IPS-11a (cell line): ENCODE measurements around the gene ABCG1.

Experiments
- H3K4me3 ChIP-seq: one replicate; pipeline ENCODE4 v1.5.1; 2013; ENCODE audit warnings: low read depth, low read length, control low read depth

The ABCG1 gene

DNA sequence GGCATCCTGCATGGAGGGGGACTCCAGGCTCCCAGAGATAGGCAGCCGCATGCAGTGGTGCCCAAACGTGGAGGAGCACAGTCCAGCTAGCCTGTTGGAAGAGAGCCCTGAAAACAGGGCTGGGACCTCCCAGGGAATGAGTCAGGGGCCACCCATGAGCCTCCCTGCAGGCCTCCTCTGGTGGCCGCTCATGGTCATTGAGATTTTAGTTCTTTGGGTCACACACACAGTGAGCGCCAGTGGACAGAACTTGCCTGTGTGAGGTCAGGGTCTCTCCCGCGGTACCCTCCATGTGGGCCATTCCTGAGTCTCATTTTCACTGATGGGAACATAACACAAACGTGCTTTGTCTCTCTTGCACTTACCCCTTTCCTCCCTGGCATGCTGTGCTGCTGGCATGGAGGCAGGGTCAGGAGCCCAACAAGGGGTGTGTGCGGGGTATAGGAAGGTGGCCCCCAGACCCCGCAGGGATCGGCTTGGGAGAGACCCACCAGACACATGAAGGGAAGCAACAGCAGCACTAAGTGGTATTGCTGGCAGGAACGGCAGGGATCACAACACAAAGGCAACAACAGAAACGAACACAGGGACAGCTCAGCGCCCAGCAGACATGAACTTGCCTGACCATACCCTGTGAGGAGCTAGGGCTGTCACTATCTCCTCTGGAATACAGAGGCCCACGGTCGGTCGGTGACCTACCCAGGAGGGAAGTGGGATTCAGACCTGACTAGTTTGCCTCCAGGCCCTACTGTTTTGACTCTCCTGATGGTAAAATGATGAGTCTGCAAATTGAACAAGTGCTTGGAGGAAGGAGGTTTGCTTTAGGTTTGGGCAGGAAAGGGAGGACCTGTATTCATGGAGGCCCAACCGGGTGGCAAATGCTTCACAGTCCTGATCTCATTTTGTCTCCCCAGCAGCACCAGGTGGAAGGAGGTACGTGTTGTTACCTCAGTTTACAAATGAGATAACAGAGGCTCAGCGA is 31.8 kb downstream of the ABCG1 start:
- no peak overlapping the region for H3K4me3 ChIP-seq

GRCh38 chr21:42251654-42252324 is 32.8 kb downstream of the ABCG1 start:
- no peak overlapping the region for H3K4me3 ChIP-seq

GRCh38 chr21:42252325-42252654 is 33.4 kb downstream of the ABCG1 start:
- no peak overlapping the region for H3K4me3 ChIP-seq

GRCh38 chr21:42252778-42253340 is 33.9 kb downstream of the ABCG1 start:
- no peak overlapping the region for H3K4me3 ChIP-seq

DNA sequence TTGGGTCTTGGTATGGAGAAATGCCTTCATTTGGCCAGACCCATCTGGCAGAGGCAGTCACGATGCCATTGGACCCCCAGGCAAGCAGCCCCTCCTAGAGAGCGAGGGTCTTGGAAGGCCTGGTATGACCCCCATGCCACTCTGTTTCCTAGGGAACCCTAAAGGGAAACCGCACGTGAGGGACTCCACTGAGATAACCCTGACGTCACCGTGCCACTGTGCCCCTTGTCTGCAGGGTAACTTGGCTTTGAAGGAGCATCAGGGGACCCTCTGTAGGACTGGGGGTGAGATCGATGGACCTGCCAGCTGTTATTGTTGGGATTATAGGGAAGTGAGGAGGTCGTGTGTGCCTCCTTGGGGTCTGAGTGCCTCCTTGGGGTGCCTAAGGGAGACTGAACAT is 34.5 kb downstream of the ABCG1 start:
- no peak overlapping the region for H3K4me3 ChIP-seq

GRCh38 chr21:42254083-42254482 is 35.1 kb downstream of the ABCG1 start:
- H3K4me3 ChIP-seq: no peak overlapping the region

GRCh38 chr21:42254651-42255601 is 36.0 kb downstream of the ABCG1 start:
- H3K4me3 ChIP-seq: no peak overlapping the region

GRCh38 chr21:42255825-42256224 is 36.9 kb downstream of the ABCG1 start:
- H3K4me3 ChIP-seq: no peak overlapping the region

- no peak overlapping the region for H3K4me3 ChIP-seq
Observed at GRCh38 chr21:42256316-42256715, 37.4 kb downstream of the ABCG1 start.

DNA sequence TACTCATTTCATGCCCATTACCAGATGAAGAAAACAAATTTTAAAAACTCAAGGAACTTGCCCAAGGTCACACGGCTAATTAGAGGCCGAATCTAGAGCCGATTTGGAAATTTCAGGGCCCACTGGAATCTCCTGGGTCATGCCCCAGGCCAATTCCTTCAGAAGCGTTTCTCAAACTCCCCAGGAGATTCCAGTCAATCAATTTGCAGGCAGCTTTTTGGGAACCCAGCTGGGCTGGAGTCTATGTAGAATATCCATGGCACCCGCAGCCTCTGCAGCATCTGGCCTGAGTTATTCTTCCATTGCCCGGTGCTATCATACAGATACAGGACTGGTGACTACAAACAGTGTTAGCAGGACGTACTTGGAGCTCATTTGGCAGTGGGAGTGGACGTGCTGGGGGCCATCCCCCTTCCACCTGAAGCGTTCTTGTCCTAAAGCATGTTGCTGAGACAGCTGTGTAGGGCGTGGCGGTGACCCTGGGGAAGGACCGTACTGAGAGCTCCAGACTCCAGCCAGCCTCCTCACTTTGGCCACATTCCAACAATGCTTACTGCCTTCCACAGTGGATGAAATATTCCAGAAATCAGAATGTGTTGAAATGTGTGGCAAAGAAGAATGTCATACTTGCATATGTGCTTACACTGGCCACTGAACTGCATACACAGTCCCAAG is 38.3 kb downstream of the ABCG1 start:
- no peak overlapping the region for H3K4me3 ChIP-seq

GRCh38 chr21:42258150-42258884 is 39.4 kb downstream of the ABCG1 start:
- no peak overlapping the region for H3K4me3 ChIP-seq

DNA sequence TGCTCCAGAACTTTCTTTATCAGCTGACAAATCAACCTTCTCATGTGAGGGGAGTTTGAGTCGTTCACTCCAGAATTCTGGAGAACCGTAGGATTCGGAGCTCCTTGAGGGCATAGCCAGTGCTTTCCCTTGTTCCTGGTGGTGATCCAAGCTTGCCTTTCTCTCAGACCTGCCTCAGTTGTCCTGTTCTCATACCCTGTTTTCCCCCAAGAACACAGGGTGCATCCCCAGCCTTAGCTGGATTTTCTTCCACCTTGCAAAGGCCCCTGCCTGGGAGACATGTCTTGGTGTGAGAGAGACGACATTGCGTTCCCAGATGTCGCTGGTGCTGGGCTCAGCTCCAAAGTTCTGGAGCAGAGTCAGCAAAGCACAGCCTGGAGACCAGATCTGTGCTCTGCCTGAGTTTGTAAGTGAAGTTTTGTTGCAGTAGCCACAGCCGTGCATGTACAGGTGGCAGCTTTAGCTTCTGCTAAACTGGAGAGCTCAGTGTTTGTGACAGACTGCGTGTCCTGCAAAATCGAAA is 40.0 kb downstream of the ABCG1 start:
- no peak overlapping the region for H3K4me3 ChIP-seq

- no peak overlapping the region for H3K4me3 ChIP-seq
Observed at GRCh38 chr21:42260121-42260520, 41.2 kb downstream of the ABCG1 start.

- no peak overlapping the region for H3K4me3 ChIP-seq
Observed at GRCh38 chr21:42261829-42262200, 42.9 kb downstream of the ABCG1 start.

GRCh38 chr21:42262831-42263231 is 43.9 kb downstream of the ABCG1 start:
- no peak overlapping the region for H3K4me3 ChIP-seq

DNA sequence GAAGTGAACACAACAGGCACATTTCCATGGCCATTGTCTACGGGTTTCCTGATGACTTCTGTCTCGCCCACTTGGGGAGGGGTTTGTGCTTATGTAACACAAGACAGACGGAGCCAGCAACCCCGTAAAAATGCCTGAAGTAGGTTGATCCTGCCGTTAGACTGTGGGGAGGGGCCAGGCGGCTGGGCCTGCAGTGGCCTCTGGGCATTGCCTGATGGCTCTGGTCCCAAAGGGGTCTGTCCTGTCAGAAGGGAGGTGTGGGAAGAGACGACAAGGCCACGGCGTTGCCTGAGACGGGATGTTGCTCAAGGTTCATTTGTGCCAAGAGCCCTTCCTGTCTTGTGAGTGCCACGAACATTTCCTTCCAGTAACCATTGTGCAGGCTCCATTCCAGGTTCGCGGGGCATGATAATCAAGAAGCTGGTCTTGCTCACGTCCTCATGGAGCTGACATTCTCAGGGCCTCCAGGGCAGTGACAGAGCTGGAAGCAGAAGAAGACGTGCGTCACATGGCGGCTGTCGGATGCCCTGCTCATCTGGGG is 44.7 kb downstream of the ABCG1 start:
- H3K4me3 ChIP-seq: no peak overlapping the region

DNA sequence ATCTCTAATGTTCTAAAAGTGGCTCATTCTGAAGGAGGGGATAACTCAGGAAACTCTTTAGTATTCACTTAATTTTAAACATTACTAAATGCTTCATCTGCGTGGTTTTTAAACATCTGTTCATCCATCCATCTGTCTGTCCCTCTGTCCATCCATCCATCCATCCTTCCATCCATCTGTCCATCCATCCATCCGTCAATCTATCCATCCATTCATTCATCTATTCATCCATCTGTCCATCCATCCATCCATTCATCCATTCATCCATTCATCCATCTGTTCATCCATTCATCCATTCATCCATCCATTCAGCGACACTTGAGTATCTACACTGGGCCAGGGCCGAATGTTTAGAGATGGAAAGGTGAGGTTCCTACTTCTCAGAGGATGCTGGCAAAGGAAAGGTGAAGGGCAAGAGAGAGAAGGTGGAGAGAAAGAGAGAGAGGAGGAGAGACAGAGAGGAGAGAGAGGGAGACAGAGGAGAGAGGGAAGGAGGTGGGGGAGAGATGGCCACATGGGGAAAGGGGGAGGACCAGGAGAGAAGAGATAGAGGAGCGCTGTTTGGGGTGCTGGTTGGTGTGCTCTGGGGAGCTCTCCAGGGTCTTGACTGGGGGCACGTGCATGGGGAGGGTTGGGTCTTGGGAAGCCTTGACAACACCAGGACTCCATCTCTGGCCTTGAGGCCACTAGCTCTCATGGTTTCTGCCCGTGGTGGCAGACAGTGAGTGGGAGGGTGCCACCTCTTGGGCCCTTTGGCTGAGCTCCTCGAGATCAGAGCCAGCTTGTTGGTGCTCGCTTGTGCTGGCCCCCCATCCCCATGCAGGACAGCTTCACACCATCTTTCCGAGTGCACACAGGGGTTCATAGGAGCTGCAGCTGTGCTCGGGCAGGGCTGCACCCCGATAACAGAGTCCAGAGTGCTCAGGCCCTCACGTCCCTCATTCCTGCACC is 45.6 kb downstream of the ABCG1 start:
- H3K4me3 ChIP-seq: no peak overlapping the region

DNA sequence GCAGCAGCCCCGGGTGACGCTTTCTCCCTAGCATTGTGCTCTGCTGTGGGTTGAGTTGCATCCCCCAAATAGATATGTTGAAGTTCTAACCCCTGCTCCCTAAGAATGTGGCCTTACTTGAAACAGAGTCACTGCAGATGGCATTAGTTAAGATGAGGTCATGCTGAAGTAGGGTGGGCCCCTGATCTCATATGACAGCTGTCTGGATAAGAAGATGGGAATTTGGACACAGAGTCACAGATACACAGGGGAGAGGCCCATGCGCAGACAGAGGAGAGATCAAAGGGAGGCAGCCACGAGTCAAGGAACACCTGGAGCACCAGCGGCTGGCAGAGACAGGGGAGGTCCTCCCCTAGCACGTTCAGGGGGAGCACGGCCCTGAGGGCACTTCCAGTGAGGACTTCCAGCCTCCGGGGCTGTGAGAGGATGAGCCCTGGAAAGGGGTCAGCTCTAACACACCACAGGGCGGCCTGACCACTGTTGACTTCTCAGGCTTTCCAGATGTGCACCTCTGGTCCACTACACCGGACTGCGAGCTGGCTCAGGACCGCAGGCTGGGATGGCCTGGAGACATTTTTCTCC is 46.4 kb downstream of the ABCG1 start:
- no peak overlapping the region for H3K4me3 ChIP-seq
